ENCODE measurements around the gene CAPN1. TPM values are rescaled to one million over a fixed set of nuclear protein-coding genes. Genes with fewer than 3 reads are reported as not detected.

CAPN1 gene
- total RNA-seq, 2 experiments from 2014 or later: 89.9 to 111 TPM

DNA sequence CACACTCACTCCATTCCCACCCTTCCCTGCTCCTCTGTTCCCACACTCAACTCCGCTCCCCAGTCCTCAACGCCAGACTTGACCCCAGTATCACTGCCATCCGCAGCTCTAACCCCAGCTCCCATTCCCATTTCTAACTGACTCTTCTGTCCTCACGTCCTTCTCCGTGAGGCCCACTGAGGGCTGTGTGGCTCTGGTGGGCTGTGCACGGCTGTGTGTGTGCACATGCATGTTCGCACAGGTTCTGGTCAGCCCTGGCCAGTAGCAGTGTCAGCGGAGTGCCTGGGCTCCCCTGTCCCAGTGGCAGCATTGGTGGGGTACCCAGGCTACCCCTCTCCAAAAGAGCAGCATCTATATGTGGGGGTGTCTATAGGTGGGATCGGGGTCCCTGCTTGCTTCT, 5.0 kb downstream of the CAPN1 start:
- peaks cover 13% of the 10 kb centered on the region for H3K4me1 ChIP-seq (ENCODE audit: insufficient read depth, low read length, poor library complexity, severe bottlenecking)
- no peak overlapping the region for H2AFZ ChIP-seq (ENCODE audit: low read length)
- H3K27ac ChIP-seq (ENCODE audit: low read depth, low read length, poor library complexity, severe bottlenecking): no peak overlapping the region
- no peaks in the 10 kb centered on the region for H3K9me2 ChIP-seq (ENCODE audit: insufficient read depth, low read length)
- ChIA-PET POLR2A (no interaction called here), CTCF (ENCODE audit: unreplicated experiment) (no interaction called here)
- TF ChIP-seq, protein P1, sequence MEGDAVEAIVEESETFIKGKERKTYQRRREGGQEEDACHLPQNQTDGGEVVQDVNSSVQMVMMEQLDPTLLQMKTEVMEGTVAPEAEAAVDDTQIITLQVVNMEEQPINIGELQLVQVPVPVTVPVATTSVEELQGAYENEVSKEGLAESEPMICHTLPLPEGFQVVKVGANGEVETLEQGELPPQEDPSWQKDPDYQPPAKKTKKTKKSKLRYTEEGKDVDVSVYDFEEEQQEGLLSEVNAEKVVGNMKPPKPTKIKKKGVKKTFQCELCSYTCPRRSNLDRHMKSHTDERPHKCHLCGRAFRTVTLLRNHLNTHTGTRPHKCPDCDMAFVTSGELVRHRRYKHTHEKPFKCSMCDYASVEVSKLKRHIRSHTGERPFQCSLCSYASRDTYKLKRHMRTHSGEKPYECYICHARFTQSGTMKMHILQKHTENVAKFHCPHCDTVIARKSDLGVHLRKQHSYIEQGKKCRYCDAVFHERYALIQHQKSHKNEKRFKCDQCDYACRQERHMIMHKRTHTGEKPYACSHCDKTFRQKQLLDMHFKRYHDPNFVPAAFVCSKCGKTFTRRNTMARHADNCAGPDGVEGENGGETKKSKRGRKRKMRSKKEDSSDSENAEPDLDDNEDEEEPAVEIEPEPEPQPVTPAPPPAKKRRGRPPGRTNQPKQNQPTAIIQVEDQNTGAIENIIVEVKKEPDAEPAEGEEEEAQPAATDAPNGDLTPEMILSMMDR (conservative IDR thresholded peaks at IDR 0.05; ENCODE audit: low read length): no peak
- TF ChIP-seq EZH2phosphoT487 (IDR thresholded peaks at IDR 0.05; ENCODE audit: borderline replicate concordance, low read depth, low read length): no peak
- no peak overlapping the region for H3K4me2 ChIP-seq (ENCODE audit: low read length)
- no TSS peak for BruUV-seq (replicated peaks)
- no peaks in the 10 kb centered on the region for H4K20me1 ChIP-seq (ENCODE audit: insufficient read depth, low read length)
- H3K79me2 ChIP-seq (ENCODE audit: insufficient read depth, low read depth, low read length): 0 out of 2 replicates have a peak, but pooled peaks cover 3% of the 10 kb centered on the region
- no peak for DNase-seq (ENCODE audit: low spot score)
- H3K9me3 ChIP-seq (ENCODE audit: low read length): no peaks in the 10 kb centered on the region
- intact Hi-C loops (cut with micrococcal nuclease; ENCODE audit: unreplicated experiment): no loop called here
- H3K4me3 ChIP-seq (ENCODE audit: low read depth, low read length, poor library complexity, severe bottlenecking): no peak overlapping the region
- H3K36me3 ChIP-seq (ENCODE audit: insufficient read depth, low read length): peaks cover 41% of the 10 kb centered on the region; the same call in 1 of the 2 replicates

DNA sequence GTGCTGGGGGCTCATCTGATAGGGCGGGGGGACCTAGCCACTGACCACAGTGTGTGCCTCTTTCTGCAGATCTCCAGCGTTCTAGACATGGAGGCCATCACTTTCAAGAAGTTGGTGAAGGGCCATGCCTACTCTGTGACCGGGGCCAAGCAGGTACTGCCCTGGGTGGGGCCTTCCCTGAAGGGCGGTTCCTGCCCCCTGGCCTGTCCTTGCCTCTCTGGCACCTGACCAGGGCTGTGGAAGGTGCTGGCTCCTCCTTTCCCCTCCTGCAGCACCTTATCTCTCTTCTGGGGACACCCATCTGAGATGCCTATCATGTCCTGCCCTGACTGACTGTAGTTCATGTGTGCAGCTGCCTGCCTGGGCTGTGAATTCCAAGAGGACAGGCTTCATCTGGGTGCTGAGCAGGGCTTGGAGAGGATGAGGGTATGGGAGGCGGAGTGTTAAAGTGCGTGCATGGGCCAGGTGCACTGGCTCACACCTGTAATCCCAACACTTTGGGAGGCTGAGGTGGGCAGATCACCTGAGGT, 5.5 kb downstream of the CAPN1 start:
- ChIA-PET POLR2A (no interaction called here), CTCF (ENCODE audit: unreplicated experiment) (no interaction called here)
- H3K9me3 ChIP-seq (ENCODE audit: low read length): no peaks in the 10 kb centered on the region
- no peak overlapping the region for H3K4me3 ChIP-seq (ENCODE audit: low read depth, low read length, poor library complexity, severe bottlenecking)
- H3K4me1 ChIP-seq (ENCODE audit: insufficient read depth, low read length, poor library complexity, severe bottlenecking): peaks cover 10% of the 10 kb centered on the region
- no peak overlapping the region for H2AFZ ChIP-seq (ENCODE audit: low read length)
- BruUV-seq (replicated peaks): no TSS peak
- H3K9me2 ChIP-seq (ENCODE audit: insufficient read depth, low read length): no peaks in the 10 kb centered on the region
- H4K20me1 ChIP-seq (ENCODE audit: insufficient read depth, low read length): no peaks in the 10 kb centered on the region
- TF ChIP-seq EZH2phosphoT487 (IDR thresholded peaks at IDR 0.05; ENCODE audit: borderline replicate concordance, low read depth, low read length): no peak
- TF ChIP-seq, protein P1 (conservative IDR thresholded peaks at IDR 0.05; ENCODE audit: low read length): no peak
- 0 out of 2 replicates have a peak, but pooled peaks cover 2% of the 10 kb centered on the region for H3K79me2 ChIP-seq (ENCODE audit: insufficient read depth, low read depth, low read length)
- DNase-seq (ENCODE audit: low spot score): no peak
- intact Hi-C loops (cut with micrococcal nuclease; ENCODE audit: unreplicated experiment): no loop called here
- peaks cover 42% of the 10 kb centered on the region; the same call in 1 of the 2 replicates for H3K36me3 ChIP-seq (ENCODE audit: insufficient read depth, low read length)
- no peak overlapping the region for H3K27ac ChIP-seq (ENCODE audit: low read depth, low read length, poor library complexity, severe bottlenecking)
- H3K4me2 ChIP-seq (ENCODE audit: low read length): no peak overlapping the region

- no peak overlapping the region for H3K4me3 ChIP-seq (ENCODE audit: low read depth, low read length, poor library complexity, severe bottlenecking)
- no peaks in the 10 kb centered on the region for H4K20me1 ChIP-seq (ENCODE audit: insufficient read depth, low read length)
- ChIA-PET POLR2A (no interaction called here), CTCF (ENCODE audit: unreplicated experiment) (no interaction called here)
- no peaks in the 10 kb centered on the region for H3K79me2 ChIP-seq (ENCODE audit: insufficient read depth, low read depth, low read length)
- no peak for DNase-seq (ENCODE audit: low spot score)
- no peak overlapping the region for H2AFZ ChIP-seq (ENCODE audit: low read length)
- H3K9me3 ChIP-seq (ENCODE audit: low read length): no peaks in the 10 kb centered on the region
- H3K4me2 ChIP-seq (ENCODE audit: low read length): no peak overlapping the region
- TF ChIP-seq, protein P1 (conservative IDR thresholded peaks at IDR 0.05; ENCODE audit: low read length): no peak
- no peak for TF ChIP-seq EZH2phosphoT487 (IDR thresholded peaks at IDR 0.05; ENCODE audit: borderline replicate concordance, low read depth, low read length)
- H3K9me2 ChIP-seq (ENCODE audit: insufficient read depth, low read length): no peaks in the 10 kb centered on the region
- no peak overlapping the region for H3K27ac ChIP-seq (ENCODE audit: low read depth, low read length, poor library complexity, severe bottlenecking)
- H3K36me3 ChIP-seq (ENCODE audit: insufficient read depth, low read length): peaks cover 48% of the 10 kb centered on the region
- no TSS peak for BruUV-seq (replicated peaks)
- intact Hi-C loops (cut with micrococcal nuclease; ENCODE audit: unreplicated experiment): no loop called here
- peaks cover 2% of the 10 kb centered on the region for H3K4me1 ChIP-seq (ENCODE audit: insufficient read depth, low read length, poor library complexity, severe bottlenecking)
These were observed 6.3 kb downstream of the CAPN1 start for GRCh38 chr11:65187971-65188461.
